Activated CD8-positive, alpha-beta T cell treated with anti-CD3 and anti-CD28 coated beads for 36 hours (primary cell): ENCODE measurements around the gene CAMTA1. TPM values are rescaled to one million over a fixed set of nuclear protein-coding genes. Genes with fewer than 3 reads are reported as not detected.

Source experiments
- ATAC-seq: fragments of 200-7000 bp; cut with Tn5 transposase; one replicate; pipeline ENCODE4 v1.10.0; 2021; ENCODE audit warnings: mild to moderate bottlenecking, moderate library complexity
- CTCF ChIA-PET: fragments of 350-600 bp; sonication (Branson Sonifier 250); formaldehyde crosslinking; loops from one replicate; lab custom pipeline; 2021; ENCODE audit warnings: antibody characterized with exemption; lab: Charles Lee
- POLR2A ChIA-PET: fragments of 350-600 bp; sonication (Branson Sonifier 250); formaldehyde crosslinking; loops from one replicate; lab custom pipeline; 2021; ENCODE audit warnings: antibody characterized with exemption; lab: Charles Lee
- DNase-seq: peaks from one replicate; pipeline ENCODE4 v3.0.0-alpha.2; 2020
- H3K27ac Mint-ChIP-seq: one replicate; pipeline ENCODE4 v1.8.0; 2021; ENCODE audit warnings: mild to moderate bottlenecking, mixed read lengths
- H3K27me3 Mint-ChIP-seq: one replicate; pipeline ENCODE4 v1.8.0; 2021; ENCODE audit warnings: mixed read lengths
- H3K36me3 Mint-ChIP-seq: one replicate; pipeline ENCODE4 v1.8.0; 2021; ENCODE audit warnings: low read depth, mixed read lengths
- H3K4me1 Mint-ChIP-seq: one replicate; pipeline ENCODE4 v1.8.0; 2021; ENCODE audit warnings: low read depth, mixed read lengths
- H3K4me3 Mint-ChIP-seq: one replicate; pipeline ENCODE4 v1.8.0; 2021; ENCODE audit warnings: mild to moderate bottlenecking, moderate library complexity, mixed read lengths
- H3K9me3 Mint-ChIP-seq: one replicate; pipeline ENCODE4 v1.8.0; 2021; ENCODE audit warnings: mixed read lengths
- intact Hi-C: fragments of 100-400 bp; cut with micrococcal nuclease; formaldehyde crosslinking; loops from one replicate; pipeline ENCODE4 v1.10.0; 2022
- total RNA-seq, 2 experiments: library from RNA; stranded (reverse); gene quantifications; one replicate each; pipeline ENCODE4 v1.2.3, GENCODE V29; 2021
- TF ChIP-seq, protein P1 (sequence below): fragments of 200-600 bp; IDR thresholded peaks from one replicate; pipeline ENCODE4 v1.8.0; 2022; ENCODE audit warnings: antibody characterized with exemption, mild to moderate bottlenecking

CAMTA1 gene
- total RNA-seq, 2 experiments from 2014 or later = 67.7 to 70.9 TPM

DNA sequence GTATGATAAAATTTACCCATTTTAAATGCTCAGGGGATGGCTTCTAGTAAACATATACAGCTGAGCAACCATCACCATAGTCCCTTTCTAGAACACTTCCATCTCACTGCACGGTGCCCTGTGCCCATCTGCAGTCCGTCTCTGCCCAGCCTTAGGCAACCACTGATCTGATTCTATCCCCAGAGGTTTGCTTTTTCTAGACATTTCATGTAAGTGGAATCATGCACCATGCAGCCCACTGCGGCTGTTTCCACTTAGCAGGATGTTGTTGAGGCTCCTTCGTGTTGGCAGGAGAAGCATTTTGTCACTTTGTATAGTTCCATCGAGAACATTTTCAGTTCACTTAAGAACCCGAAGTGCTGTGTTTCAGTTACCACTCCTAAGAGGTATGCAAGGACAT, 958.1 kb downstream of the CAMTA1 start:
- TF ChIP-seq, protein P1, sequence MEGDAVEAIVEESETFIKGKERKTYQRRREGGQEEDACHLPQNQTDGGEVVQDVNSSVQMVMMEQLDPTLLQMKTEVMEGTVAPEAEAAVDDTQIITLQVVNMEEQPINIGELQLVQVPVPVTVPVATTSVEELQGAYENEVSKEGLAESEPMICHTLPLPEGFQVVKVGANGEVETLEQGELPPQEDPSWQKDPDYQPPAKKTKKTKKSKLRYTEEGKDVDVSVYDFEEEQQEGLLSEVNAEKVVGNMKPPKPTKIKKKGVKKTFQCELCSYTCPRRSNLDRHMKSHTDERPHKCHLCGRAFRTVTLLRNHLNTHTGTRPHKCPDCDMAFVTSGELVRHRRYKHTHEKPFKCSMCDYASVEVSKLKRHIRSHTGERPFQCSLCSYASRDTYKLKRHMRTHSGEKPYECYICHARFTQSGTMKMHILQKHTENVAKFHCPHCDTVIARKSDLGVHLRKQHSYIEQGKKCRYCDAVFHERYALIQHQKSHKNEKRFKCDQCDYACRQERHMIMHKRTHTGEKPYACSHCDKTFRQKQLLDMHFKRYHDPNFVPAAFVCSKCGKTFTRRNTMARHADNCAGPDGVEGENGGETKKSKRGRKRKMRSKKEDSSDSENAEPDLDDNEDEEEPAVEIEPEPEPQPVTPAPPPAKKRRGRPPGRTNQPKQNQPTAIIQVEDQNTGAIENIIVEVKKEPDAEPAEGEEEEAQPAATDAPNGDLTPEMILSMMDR = no peak
- Mint-ChIP-seq H3K36me3 (no peaks in the 10 kb centered on the region), H3K27ac (no peak overlapping the region), H3K27me3 (no peaks in the 10 kb centered on the region), H3K4me1 (no peaks in the 10 kb centered on the region), H3K4me3 (no peak overlapping the region), H3K9me3 (no peaks in the 10 kb centered on the region)
- ChIA-PET CTCF (interaction anchor here (1.3 to 3.0 kb wide), 3 partner anchors 8 to 75 kb away, joined by 3 to 23 read pairs (median 17); no protein-coding TSS in a partner anchor), POLR2A (interaction anchor here (0.7 kb wide), 1 partner anchor 1894 kb away, joined by 3 read pairs; no protein-coding TSS in a partner anchor)
- DNase-seq (no peak), ATAC-seq (no peak)
- intact Hi-C loops = no loop called here

DNA sequence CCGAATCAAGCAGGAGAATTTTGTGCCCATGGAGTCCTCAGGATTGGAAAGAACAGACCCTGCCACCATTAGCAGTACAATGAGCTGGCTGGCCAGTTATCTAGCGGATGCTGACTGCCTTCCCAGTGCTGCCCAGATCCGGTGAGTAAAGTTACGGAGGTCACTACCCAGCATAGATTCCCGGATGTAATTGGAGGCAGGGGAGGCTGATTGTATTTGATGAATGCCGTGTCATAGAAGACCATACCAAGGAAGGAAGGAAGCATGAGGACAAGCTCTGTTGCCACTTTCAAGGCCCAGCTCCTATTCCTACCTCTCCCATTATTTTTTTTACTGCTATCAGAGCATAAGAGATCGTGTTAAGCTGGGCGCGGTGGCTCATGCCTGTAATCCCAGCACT, 959.6 kb downstream of the CAMTA1 start:
- ATAC-seq (no peak), DNase-seq (no peak)
- Mint-ChIP-seq H3K36me3 (no peaks in the 10 kb centered on the region), H3K9me3 (no peaks in the 10 kb centered on the region), H3K4me1 (no peaks in the 10 kb centered on the region), H3K27me3 (no peaks in the 10 kb centered on the region), H3K27ac (no peak overlapping the region), H3K4me3 (no peak overlapping the region)
- POLR2A ChIA-PET = no interaction called here
- intact Hi-C loops = no loop called here
- CTCF ChIA-PET = interaction anchor here (11.4 kb wide), 1 partner anchor 72 kb away, joined by 589 read pairs; no protein-coding TSS in a partner anchor
- TF ChIP-seq, protein P1 = no peak

DNA sequence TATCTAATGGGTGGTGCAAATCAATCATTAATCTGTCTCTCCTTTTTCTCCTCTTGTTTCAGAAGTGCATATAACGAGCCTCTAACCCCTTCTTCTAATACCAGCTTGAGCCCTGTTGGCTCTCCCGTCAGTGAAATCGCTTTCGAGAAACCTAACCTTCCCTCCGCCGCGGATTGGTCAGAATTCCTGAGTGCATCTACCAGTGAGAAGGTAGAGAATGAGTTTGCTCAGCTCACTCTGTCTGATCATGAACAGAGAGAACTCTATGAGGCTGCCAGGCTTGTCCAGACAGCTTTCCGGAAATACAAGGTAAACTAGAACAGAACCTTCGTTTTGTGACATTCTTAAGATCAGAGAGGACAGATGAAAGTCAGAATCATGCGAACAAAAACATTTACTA, 960.5 kb downstream of the CAMTA1 start:
- H3K4me3 Mint-ChIP-seq = no peak overlapping the region
- no peak for ATAC-seq
- H3K36me3 Mint-ChIP-seq = no peaks in the 10 kb centered on the region
- no peak overlapping the region for H3K27ac Mint-ChIP-seq
- intact Hi-C loops = no loop called here
- no peak for DNase-seq
- no peaks in the 10 kb centered on the region for H3K27me3 Mint-ChIP-seq
- CTCF ChIA-PET = interaction anchor here (11.4 kb wide), 1 partner anchor 73 kb away, joined by 589 read pairs; no protein-coding TSS in a partner anchor
- POLR2A ChIA-PET = no interaction called here
- H3K9me3 Mint-ChIP-seq = no peaks in the 10 kb centered on the region
- TF ChIP-seq, protein P1 = no peak
- no peaks in the 10 kb centered on the region for H3K4me1 Mint-ChIP-seq

DNA sequence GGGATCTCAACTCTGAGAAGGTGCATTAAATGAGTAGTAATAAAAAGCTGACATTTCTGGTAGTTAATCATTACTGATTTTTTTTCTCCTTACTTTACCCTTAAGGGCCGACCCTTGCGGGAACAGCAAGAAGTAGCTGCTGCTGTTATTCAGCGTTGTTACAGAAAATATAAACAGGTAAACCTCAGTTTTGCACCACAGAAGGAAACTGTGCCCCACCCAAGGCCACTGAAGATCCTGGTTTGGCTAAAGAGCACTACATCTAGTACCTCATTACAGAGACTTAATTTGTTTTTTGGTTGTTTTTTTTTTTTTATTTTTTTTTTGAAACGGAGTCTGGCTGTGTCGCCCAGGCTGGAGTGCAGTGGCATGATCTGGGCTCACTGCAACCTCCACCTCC, 962.4 kb downstream of the CAMTA1 start:
- CTCF ChIA-PET = interaction anchor here (11.4 kb wide), 1 partner anchor 74 kb away, joined by 589 read pairs; no protein-coding TSS in a partner anchor
- H3K36me3 Mint-ChIP-seq = no peaks in the 10 kb centered on the region
- H3K4me1 Mint-ChIP-seq = peaks cover 13% of the 10 kb centered on the region
- no peak overlapping the region for H3K27ac Mint-ChIP-seq
- no peak for ATAC-seq
- TF ChIP-seq, protein P1 = no peak
- no peak for DNase-seq
- no peaks in the 10 kb centered on the region for H3K9me3 Mint-ChIP-seq
- H3K27me3 Mint-ChIP-seq = peaks cover 3% of the 10 kb centered on the region
- intact Hi-C loops = no loop called here
- no peak overlapping the region for H3K4me3 Mint-ChIP-seq
- POLR2A ChIA-PET = no interaction called here

DNA sequence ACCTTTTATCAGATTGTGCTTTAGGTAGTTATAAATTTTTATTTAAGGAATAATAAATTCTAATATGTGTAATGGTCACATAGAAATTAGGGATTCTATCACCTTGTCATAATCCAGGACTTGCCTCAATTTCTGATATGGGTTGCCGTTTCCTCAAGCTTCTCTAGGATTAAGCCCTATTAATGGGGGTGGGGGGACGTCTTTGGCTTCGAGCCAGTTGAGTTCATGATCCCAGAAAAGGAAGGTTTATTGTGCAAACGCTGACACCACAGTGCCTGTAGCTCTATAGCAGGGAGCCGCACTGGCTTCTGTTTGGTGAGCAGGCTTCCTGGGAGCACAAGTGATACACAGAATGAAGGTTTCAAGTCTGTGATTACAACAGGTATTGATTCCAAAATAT, 963.9 kb downstream of the CAMTA1 start:
- TF ChIP-seq, protein P1 = no peak
- ATAC-seq (no peak), DNase-seq (no peak)
- H3K36me3 Mint-ChIP-seq = no peaks in the 10 kb centered on the region
- H3K4me3 Mint-ChIP-seq = no peak overlapping the region
- CTCF ChIA-PET = interaction anchor here (11.4 kb wide), 1 partner anchor 76 kb away, joined by 589 read pairs; no protein-coding TSS in a partner anchor
- intact Hi-C loops = no loop called here
- no peak overlapping the region for H3K27ac Mint-ChIP-seq
- POLR2A ChIA-PET = no interaction called here
- no peaks in the 10 kb centered on the region for H3K9me3 Mint-ChIP-seq
- peaks cover 9% of the 10 kb centered on the region for H3K27me3 Mint-ChIP-seq
- peaks cover 26% of the 10 kb centered on the region for H3K4me1 Mint-ChIP-seq
